Measurements from ENCODE around the gene DPP7. TPM values are rescaled to one million over a fixed set of nuclear protein-coding genes. Genes with fewer than 3 reads are reported as not detected.
A peak's percentile ranks its signal among the peaks of the same experiment; 100 is the strongest.

The DPP7 gene
- total and polyA plus RNA-seq, 9 of the 15 experiments (the other 6 are each of a cell fraction or from before 2014, with no cell fraction given), result 0.99 to 365 (median 132) TPM

GRCh38 chr9:137099231-137099630 lies 15.3 kb downstream of the DPP7 start:
- TF ChIP-seq POLR2G (IDR thresholded peaks at IDR 0.05; ENCODE audit: low read depth, low read length) (peak; percentile 40), BHLHE40 (IDR thresholded peaks at IDR 0.05; ENCODE audit: low read length) (no peak), RBFOX2 (IDR thresholded peaks at IDR 0.05; ENCODE audit: low read depth, low read length) (0 out of 2 replicates have a peak, but pooled peaks have one; percentile 34)
- BruUV-seq (replicated peaks), result no TSS peak
- Histone ChIP-seq H4K20me1 (replicated peaks; ENCODE audit: control insufficient read depth, insufficient read depth, low read length) (no peaks in the 10 kb centered on the region), H3K36me3 (ENCODE audit: control insufficient read depth, insufficient read depth, low read length) (peaks cover 81% of the 10 kb centered on the region), H3K9me1 (ENCODE audit: control insufficient read depth, insufficient read depth, low read length) (no peaks in the 10 kb centered on the region), H3K27me3 (ENCODE audit: control insufficient read depth in 2 of 2, insufficient read depth in 2 of 2, low read length in 2 of 2) (no peaks in the 10 kb centered on the region), H3K79me2 (ENCODE audit: control insufficient read depth, insufficient read depth, low read length) (no peaks in the 10 kb centered on the region), H3K4me3 (no peak overlapping the region), H3K9ac (ENCODE audit: insufficient read depth in 1 of 2, low read depth in 2 of 2, low read length in 2 of 2) (peak overlapping the region in 1 of 2 experiments; percentile 58; a peak in 1 of 4 replicates), H3K4me2 (ENCODE audit: insufficient read depth, low read length) (no peak overlapping the region), H2AFZ (ENCODE audit: low read depth, low read length) (no peak overlapping the region), H3K27ac (ENCODE audit: extremely low read depth, low read depth, low read length) (no peak overlapping the region), H3K4me1 (replicated peaks in 1 of 2; ENCODE audit: control insufficient read depth in 2 of 2, insufficient read depth in 2 of 2, low read length in 2 of 2) (peaks cover 0 to 11% of the 10 kb centered on the region in 2 experiments; a peak in 1 of 5 replicates), H3K9me3 (replicated peaks; ENCODE audit: control insufficient read depth, insufficient read depth, low read depth, low read length) (peaks cover 22% of the 10 kb centered on the region)
- in situ Hi-C loops (cut with MboI) (no loop called here), intact Hi-C loops (cut with micrococcal nuclease) (no loop called here)
- WGBS (ENCODE audit: insufficient coverage, low coverage, missing lambda C conversion rate), result 95% methylated on average over 8 of the region's 14 CpGs
- ATAC-seq, result no peak
- POLR2A ChIA-PET, result no interaction called here
- CTCF ChIA-PET (ENCODE audit: low intra/inter-chr PET ratio), result no interaction called here
- no peak for FAIRE-seq
- no peak for DNase-seq (ENCODE audit: extremely low read depth in 1 of 4, low spot score in 3 of 4)

GRCh38 chr9:137097761-137098462 lies 16.6 kb downstream of the DPP7 start:
- ATAC-seq (no peak), DNase-seq (ENCODE audit: extremely low read depth in 1 of 4, low spot score in 3 of 4) (no peak), FAIRE-seq (no peak)
- Histone ChIP-seq H3K9me3 (replicated peaks; ENCODE audit: control insufficient read depth, insufficient read depth, low read depth, low read length) (peaks cover 13% of the 10 kb centered on the region), H3K9ac (ENCODE audit: insufficient read depth in 1 of 2, low read depth in 2 of 2, low read length in 2 of 2) (peak overlapping the region in 1 of 2 experiments; percentile 64; a peak in 1 of 4 replicates), H3K4me1 (replicated peaks in 1 of 2; ENCODE audit: control insufficient read depth in 2 of 2, insufficient read depth in 2 of 2, low read length in 2 of 2) (peaks cover 0 to 11% of the 10 kb centered on the region in 2 experiments; a peak in 1 of 5 replicates), H3K79me2 (ENCODE audit: control insufficient read depth, insufficient read depth, low read length) (no peaks in the 10 kb centered on the region), H2AFZ (ENCODE audit: low read depth, low read length) (no peak overlapping the region), H3K4me3 (no peak overlapping the region), H4K20me1 (replicated peaks; ENCODE audit: control insufficient read depth, insufficient read depth, low read length) (no peaks in the 10 kb centered on the region), H3K27me3 (ENCODE audit: control insufficient read depth in 2 of 2, insufficient read depth in 2 of 2, low read length in 2 of 2) (no peaks in the 10 kb centered on the region), H3K36me3 (ENCODE audit: control insufficient read depth, insufficient read depth, low read length) (peaks cover 69% of the 10 kb centered on the region), H3K4me2 (ENCODE audit: insufficient read depth, low read length) (no peak overlapping the region), H3K9me1 (ENCODE audit: control insufficient read depth, insufficient read depth, low read length) (no peaks in the 10 kb centered on the region), H3K27ac (ENCODE audit: extremely low read depth, low read depth, low read length) (no peak overlapping the region)
- POLR2A ChIA-PET, result interaction anchor here (1.0 to 3.3 kb wide), 2 partner anchors 9 to 10 kb away, joined by 5 to 18 read pairs; partner anchors contain the start of gene MAN1B1
- 92% methylated on average over 16 of the region's 20 CpGs for WGBS (ENCODE audit: insufficient coverage, low coverage, missing lambda C conversion rate)
- TF ChIP-seq RBFOX2 (IDR thresholded peaks at IDR 0.05; ENCODE audit: low read depth, low read length), result 0 out of 2 replicates have a peak, but pooled peaks have one; percentile 12
- TF ChIP-seq POLR2G (IDR thresholded peaks at IDR 0.05; ENCODE audit: low read depth, low read length), result peak; percentile 28; the same call in 1 of the 2 replicates
- TF ChIP-seq LEF1 (IDR thresholded peaks at IDR 0.05), result no peak
- TF ChIP-seq TARDBP (IDR thresholded peaks at IDR 0.05), result no peak
- TF ChIP-seq DACH1 (IDR thresholded peaks at IDR 0.05; ENCODE audit: partially characterized antibody), result no peak
- TF ChIP-seq MCM3 (IDR thresholded peaks at IDR 0.05), result no peak
- CTCF ChIA-PET (ENCODE audit: low intra/inter-chr PET ratio), result no interaction called here
- intact Hi-C loops (cut with micrococcal nuclease), result no loop called here
- in situ Hi-C loops (cut with MboI), result no loop called here
- no TSS peak for BruUV-seq (replicated peaks)

Data from K562 (cell line).